MG63 (cell line): Measurements from ENCODE around the gene TMEM187. TPM values are rescaled to one million over a fixed set of nuclear protein-coding genes. Genes with fewer than 3 reads are reported as not detected.

Experiments used
- DNase-seq: peaks from one replicate; pipeline ENCODE4 v3.0.0-alpha.2; 2020
- H3K27me3 ChIP-seq: fragments of 250-450 bp; sonication (Bioruptor Pico); 2 replicates; pipeline ENCODE4 v1.5.1; 2020; ENCODE audit warnings: mild to moderate bottlenecking, moderate library complexity
- H3K36me3 ChIP-seq: fragments of 250-450 bp; sonication (Bioruptor Pico); 2 replicates; pipeline ENCODE4 v1.5.1; 2020; ENCODE audit warnings: mild to moderate bottlenecking, moderate library complexity
- H3K4me3 ChIP-seq: fragments of 250-450 bp; sonication (Bioruptor Pico); 2 replicates; pipeline ENCODE4 v1.5.1; 2020; ENCODE audit warnings: mild to moderate bottlenecking, moderate library complexity
- H3K9me3 ChIP-seq: fragments of 250-450 bp; sonication (Bioruptor Pico); 2 replicates; pipeline ENCODE4 v1.5.1; 2020; ENCODE audit warnings: mild to moderate bottlenecking, moderate library complexity
- total RNA-seq: library from RNA; depleted of rRNA; stranded (reverse); fragments of >200 nt; shearing (Covaris generic); gene quantifications from 2 replicates; pipeline ENCODE4 v1.2.3, GENCODE V29; 2014; ENCODE audit warnings: low replicate concordance; rRNA removed

TMEM187 gene
- 1.0 and 4.6 TPM in 2 replicates for total RNA-seq

GRCh38 chrX:153972368-153973126 is at the start of gene TMEM187:
TSS of gene TMEM187 (plus strand) at chrX:153972754. CDS start at chrX:153982063, 9,309 bp downstream.
- DNase-seq = peak; percentile 84
- H3K27me3 ChIP-seq = no peaks in the 10 kb centered on the region
- H3K4me3 ChIP-seq = peak within 1 kb of the TSS; percentile 94

GRCh38 chrX:153922932-153923857 is 49.4 kb upstream of the TMEM187 start:
- peak; percentile 69 for DNase-seq
- Histone ChIP-seq H3K36me3 (no peaks in the 10 kb centered on the region), H3K9me3 (no peaks in the 10 kb centered on the region), H3K4me3 (no peak overlapping the region), H3K27me3 (no peaks in the 10 kb centered on the region)

More at GRCh38 chrX:153972368-153973126, at the start of gene TMEM187:
- Histone ChIP-seq H3K36me3 (peaks cover 3% of the 10 kb centered on the region; the same call in 1 of the 2 replicates), H3K9me3 (no peaks in the 10 kb centered on the region)

GRCh38 chrX:153924149-153924861 is 48.2 kb upstream of the TMEM187 start:
- no peak for DNase-seq
- H3K36me3 ChIP-seq = no peaks in the 10 kb centered on the region
- H3K9me3 ChIP-seq = no peaks in the 10 kb centered on the region
- H3K27me3 ChIP-seq = no peaks in the 10 kb centered on the region
- H3K4me3 ChIP-seq = no peak overlapping the region

- Histone ChIP-seq H3K27me3 (no peaks in the 10 kb centered on the region), H3K36me3 (no peaks in the 10 kb centered on the region), H3K9me3 (no peaks in the 10 kb centered on the region), H3K4me3 (no peak overlapping the region)
- no peak for DNase-seq
Observed at GRCh38 chrX:153925387-153925738, 47.2 kb upstream of the TMEM187 start.

- peak within 1 kb of the TSS; percentile 71; the same call in 1 of the 2 replicates for H3K4me3 ChIP-seq
Observed at GRCh38 chrX:153925739-153926551, 46.6 kb upstream of the TMEM187 start, which contains the start of gene ARHGAP4. TSS of gene ARHGAP4 (minus strand) at chrX:153926264. CDS start at chrX:153926202, 62 bp downstream.

GRCh38 chrX:153926552-153926857 is 46.0 kb upstream of the TMEM187 start:
- no peak for DNase-seq
- Histone ChIP-seq H3K27me3 (no peaks in the 10 kb centered on the region), H3K4me3 (no peak overlapping the region)

More at GRCh38 chrX:153925739-153926551, 46.6 kb upstream of the TMEM187 start, which contains the start of gene ARHGAP4:
- Histone ChIP-seq H3K9me3 (no peaks in the 10 kb centered on the region), H3K36me3 (no peaks in the 10 kb centered on the region), H3K27me3 (no peaks in the 10 kb centered on the region)
- no peak for DNase-seq

GRCh38 chrX:153926858-153927671 is 45.5 kb upstream of the TMEM187 start:
- Histone ChIP-seq H3K4me3 (peak overlapping the region; percentile 71), H3K27me3 (no peaks in the 10 kb centered on the region), H3K36me3 (no peaks in the 10 kb centered on the region; the same call in 1 of the 2 replicates), H3K9me3 (no peaks in the 10 kb centered on the region)
- DNase-seq = peak; percentile 49

More at GRCh38 chrX:153926552-153926857, 46.0 kb upstream of the TMEM187 start:
- H3K9me3 ChIP-seq = no peaks in the 10 kb centered on the region
- no peaks in the 10 kb centered on the region; the same call in 1 of the 2 replicates for H3K36me3 ChIP-seq

GRCh38 chrX:153927672-153927921 is 45.0 kb upstream of the TMEM187 start:
- H3K4me3 ChIP-seq = peak overlapping the region; percentile 71
- no peaks in the 10 kb centered on the region for H3K9me3 ChIP-seq
- H3K36me3 ChIP-seq = no peaks in the 10 kb centered on the region; the same call in 1 of the 2 replicates
- no peak for DNase-seq
- H3K27me3 ChIP-seq = no peaks in the 10 kb centered on the region

GRCh38 chrX:153927922-153928760 is 44.4 kb upstream of the TMEM187 start:
- Histone ChIP-seq H3K27me3 (no peaks in the 10 kb centered on the region), H3K9me3 (no peaks in the 10 kb centered on the region), H3K36me3 (peaks cover 4% of the 10 kb centered on the region; the same call in 1 of the 2 replicates), H3K4me3 (peak overlapping the region; percentile 71)
- DNase-seq = peak; percentile 95

- no peak for DNase-seq
- no peaks in the 10 kb centered on the region for H3K9me3 ChIP-seq
- no peaks in the 10 kb centered on the region for H3K27me3 ChIP-seq
- H3K36me3 ChIP-seq = peaks cover 4% of the 10 kb centered on the region; the same call in 1 of the 2 replicates
- no peak overlapping the region for H3K4me3 ChIP-seq
Observed at GRCh38 chrX:153928846-153929245, 43.7 kb upstream of the TMEM187 start.

GRCh38 chrX:153929576-153929975 is 43.0 kb upstream of the TMEM187 start:
- Histone ChIP-seq H3K9me3 (no peaks in the 10 kb centered on the region), H3K27me3 (no peaks in the 10 kb centered on the region), H3K36me3 (peaks cover 4% of the 10 kb centered on the region; the same call in 1 of the 2 replicates), H3K4me3 (no peak overlapping the region)
- no peak for DNase-seq

GRCh38 chrX:153930011-153930910 is 42.3 kb upstream of the TMEM187 start:
- no peaks in the 10 kb centered on the region for H3K27me3 ChIP-seq
- no peak overlapping the region for H3K4me3 ChIP-seq
- DNase-seq = no peak
- H3K36me3 ChIP-seq = peaks cover 4% of the 10 kb centered on the region; the same call in 1 of the 2 replicates
- H3K9me3 ChIP-seq = no peaks in the 10 kb centered on the region

- H3K27me3 ChIP-seq = no peaks in the 10 kb centered on the region
- no peak overlapping the region for H3K4me3 ChIP-seq
- peaks cover 4% of the 10 kb centered on the region; the same call in 1 of the 2 replicates for H3K36me3 ChIP-seq
- H3K9me3 ChIP-seq = no peaks in the 10 kb centered on the region
- DNase-seq = no peak
Observed at GRCh38 chrX:153931151-153931550, 41.4 kb upstream of the TMEM187 start.
